ENCODE results near the gene TOR1AIP1.

- no peak for TF ChIP-seq CTCF (IDR thresholded peaks at IDR 0.05)
- TF ChIP-seq POLR2A (IDR thresholded peaks at IDR 0.05), result no peak
Measured at GRCh38 chr1:179941454-179941853, 59.4 kb downstream of the TOR1AIP1 start.

Data from lower leg skin (tissue), 3 donors.